Fibroblast of mammary gland (primary cell): ENCODE measurements around the gene DYNC2LI1.

ENCODE experiments used
- DNase-seq: peaks from one replicate; pipeline ENCODE4 v3.0.0-alpha.2; 2010; ENCODE audit warnings: low read depth
- H3K4me3 ChIP-seq: 2 replicates; pipeline ENCODE4 v1.5.1; 2011; ENCODE audit warnings: low read depth, mild to moderate bottlenecking, low read length, moderate library complexity; ENCODE audit not compliant: control insufficient read depth
- CTCF ChIP-seq: conservative IDR thresholded peaks from 2 replicates; pipeline ENCODE4 v1.5.1; 2011; ENCODE audit warnings: low read depth, low read length, inconsistent platforms; ENCODE audit not compliant: control insufficient read depth, insufficient read depth

The DYNC2LI1 gene

GRCh38 chr2:43778233-43778632, 4.4 kb downstream of the DYNC2LI1 start:
- no peak for TF ChIP-seq CTCF
- no peak overlapping the region for H3K4me3 ChIP-seq
- peak; percentile 44 for DNase-seq

GRCh38 chr2:43787895-43788294, 14.1 kb downstream of the DYNC2LI1 start:
- no peak overlapping the region for H3K4me3 ChIP-seq
- TF ChIP-seq CTCF = no peak
- no peak for DNase-seq

- no peak overlapping the region for H3K4me3 ChIP-seq
- TF ChIP-seq CTCF = no peak
Observed at GRCh38 chr2:43788646-43789045, 14.8 kb downstream of the DYNC2LI1 start.

GRCh38 chr2:43790147-43790546, 16.3 kb downstream of the DYNC2LI1 start:
- H3K4me3 ChIP-seq = no peak overlapping the region
- no peak for TF ChIP-seq CTCF
- DNase-seq = no peak

More at GRCh38 chr2:43788646-43789045, 14.8 kb downstream of the DYNC2LI1 start:
- no peak for DNase-seq

- no peak for DNase-seq
- no peak for TF ChIP-seq CTCF
- H3K4me3 ChIP-seq = no peak overlapping the region
Observed at GRCh38 chr2:43791035-43791765, 17.4 kb downstream of the DYNC2LI1 start.

GRCh38 chr2:43792653-43793052, 18.8 kb downstream of the DYNC2LI1 start:
- no peak overlapping the region for H3K4me3 ChIP-seq
- TF ChIP-seq CTCF = no peak

More at GRCh38 chr2:43792653-43793052, 18.8 kb downstream of the DYNC2LI1 start:
- no peak for DNase-seq
